ENCODE data around the gene HPCAL4.

HPCAL4 gene

DNA sequence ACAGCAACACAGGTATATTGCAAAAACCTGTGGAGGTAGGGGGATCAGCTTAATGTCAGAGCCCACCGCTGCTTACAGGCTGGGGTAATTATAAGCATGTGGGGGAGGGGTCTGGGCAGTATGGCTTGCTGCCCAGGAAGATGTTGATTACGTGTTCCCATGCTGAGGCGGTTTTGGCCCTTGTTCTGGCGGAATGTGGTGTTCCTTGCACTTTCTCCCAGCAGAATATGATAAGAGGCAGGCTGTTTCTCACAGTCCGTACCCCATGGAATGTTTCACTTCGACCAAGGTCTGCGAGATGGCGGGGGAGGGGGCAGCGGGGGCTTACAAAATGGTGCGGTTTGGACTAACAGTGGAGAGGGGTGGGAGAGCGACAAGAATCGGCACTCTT, 9.8 kb upstream of the HPCAL4 start:
- no peak for DNase-seq (ENCODE audit: low spot score)

DNA sequence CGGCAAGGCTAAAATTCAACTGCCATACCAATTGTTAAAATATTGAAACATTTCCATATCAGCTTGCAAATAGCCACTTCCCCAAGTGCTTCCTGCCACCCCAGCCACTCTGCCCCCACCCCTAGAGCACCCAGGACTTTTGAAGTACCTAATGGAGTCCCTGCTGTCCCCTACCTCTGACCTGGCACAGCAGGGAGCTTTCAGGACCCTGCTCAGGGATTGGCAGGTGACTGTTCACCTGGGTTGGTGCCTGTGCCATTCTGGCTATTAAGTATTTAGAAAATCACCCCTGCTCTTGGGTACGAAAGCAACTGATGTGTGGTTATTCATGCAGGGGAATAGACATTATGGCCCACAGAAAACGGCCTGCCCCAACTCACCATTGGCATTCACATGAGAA, 9.1 kb upstream of the HPCAL4 start:
- DNase-seq (ENCODE audit: low spot score) = no peak

DNA sequence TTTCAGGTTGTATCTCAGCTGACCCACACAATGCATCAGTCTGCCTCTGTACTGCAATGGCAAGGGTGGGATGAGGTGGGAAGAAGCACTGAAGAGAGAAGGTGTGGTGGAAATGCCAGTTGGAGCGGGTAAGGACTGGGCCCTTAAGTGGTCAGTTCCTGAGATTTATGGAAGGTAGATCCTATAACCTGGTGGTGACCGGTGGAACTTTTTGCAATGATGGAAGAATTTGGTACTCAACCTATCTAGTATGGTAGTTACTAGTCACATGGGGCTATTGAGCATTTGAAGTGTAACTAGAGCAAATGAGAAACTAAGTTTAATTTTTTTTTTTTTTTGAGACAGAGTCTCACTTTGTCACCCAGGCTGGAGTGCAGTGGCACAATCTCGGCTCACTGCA, 8.2 kb upstream of the HPCAL4 start:
- DNase-seq (ENCODE audit: low spot score) = no peak

DNA sequence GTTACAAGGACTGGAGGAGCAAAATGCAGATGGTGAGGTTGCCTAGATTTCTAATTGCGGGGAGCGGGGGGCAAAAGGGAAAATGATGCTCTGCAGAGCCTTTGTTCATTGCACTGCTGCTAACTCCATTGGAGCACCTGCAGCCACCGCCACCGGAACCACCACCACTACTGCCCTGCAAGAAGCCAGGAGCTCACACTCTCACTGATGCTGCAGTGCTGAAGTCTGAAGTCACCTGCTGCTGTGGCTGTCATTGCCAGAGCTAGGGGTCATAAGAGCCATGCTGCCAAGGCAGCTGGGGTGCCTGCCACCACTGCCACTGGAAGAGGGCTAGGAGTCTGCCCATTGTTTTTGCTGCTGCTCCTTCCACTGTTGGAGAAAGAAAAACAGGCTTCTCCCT, 7.3 kb upstream of the HPCAL4 start:
- DNase-seq (ENCODE audit: low spot score) = no peak

DNA sequence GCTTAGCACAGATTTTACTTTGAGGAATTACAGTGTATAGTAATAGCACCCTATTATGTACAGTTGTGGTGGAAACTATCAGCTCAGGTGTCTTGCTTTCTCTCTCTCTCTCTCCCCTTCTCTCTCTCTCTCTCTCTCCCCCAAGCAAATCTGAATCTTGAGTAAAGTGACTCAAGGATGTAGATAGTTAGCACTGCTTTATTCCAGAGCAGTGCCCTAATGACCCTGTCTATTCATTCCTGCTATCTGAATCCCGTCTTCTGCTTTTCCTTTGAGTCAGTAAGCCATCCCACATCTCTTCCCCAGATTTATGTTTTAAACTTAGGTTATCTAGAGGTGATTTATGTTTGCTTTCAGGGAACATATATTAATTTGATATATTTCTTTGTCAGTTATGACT, 5.2 kb upstream of the HPCAL4 start:
- no peak for DNase-seq (ENCODE audit: low spot score)

DNA sequence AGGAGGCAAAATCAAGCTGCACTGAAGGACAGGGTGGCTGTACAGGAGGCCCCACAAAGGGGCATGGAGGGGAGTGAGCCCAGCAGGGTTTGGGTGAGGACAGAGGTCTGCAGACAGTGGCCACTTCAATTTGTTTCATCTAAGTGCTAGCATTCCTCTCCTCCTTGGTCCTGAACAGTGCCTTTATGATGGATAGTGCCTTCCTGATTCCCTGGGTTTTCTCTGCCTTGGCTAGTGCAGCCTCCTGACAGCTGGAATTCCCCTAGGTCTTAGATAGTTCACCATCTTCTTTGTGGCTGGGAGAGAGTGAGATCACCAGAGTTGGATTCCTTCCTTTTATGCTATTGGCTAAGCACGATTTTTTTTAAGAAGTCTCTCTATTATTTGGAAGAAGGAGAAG, 3.8 kb upstream of the HPCAL4 start:
- DNase-seq (ENCODE audit: low spot score) = no peak

DNA sequence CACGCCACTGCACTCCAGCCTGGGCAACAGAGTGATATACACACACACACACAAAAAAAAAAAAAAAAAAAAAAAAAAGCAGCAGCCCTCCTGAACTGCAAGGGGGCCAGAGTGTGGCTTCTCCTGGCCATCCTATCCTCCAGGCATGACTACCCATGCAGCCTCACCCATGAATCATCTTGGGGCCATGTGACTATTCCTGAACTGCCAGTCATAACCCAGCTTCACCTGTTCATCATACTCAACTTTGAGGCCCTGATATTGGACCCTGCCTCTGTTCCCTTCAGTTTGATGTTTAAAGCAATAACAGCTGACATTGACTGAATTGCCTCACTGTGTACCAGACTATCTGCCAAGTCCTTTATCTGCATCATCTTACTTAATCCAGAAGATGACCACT, 2.8 kb upstream of the HPCAL4 start:
- DNase-seq (ENCODE audit: low spot score) = peak; percentile 57

DNA sequence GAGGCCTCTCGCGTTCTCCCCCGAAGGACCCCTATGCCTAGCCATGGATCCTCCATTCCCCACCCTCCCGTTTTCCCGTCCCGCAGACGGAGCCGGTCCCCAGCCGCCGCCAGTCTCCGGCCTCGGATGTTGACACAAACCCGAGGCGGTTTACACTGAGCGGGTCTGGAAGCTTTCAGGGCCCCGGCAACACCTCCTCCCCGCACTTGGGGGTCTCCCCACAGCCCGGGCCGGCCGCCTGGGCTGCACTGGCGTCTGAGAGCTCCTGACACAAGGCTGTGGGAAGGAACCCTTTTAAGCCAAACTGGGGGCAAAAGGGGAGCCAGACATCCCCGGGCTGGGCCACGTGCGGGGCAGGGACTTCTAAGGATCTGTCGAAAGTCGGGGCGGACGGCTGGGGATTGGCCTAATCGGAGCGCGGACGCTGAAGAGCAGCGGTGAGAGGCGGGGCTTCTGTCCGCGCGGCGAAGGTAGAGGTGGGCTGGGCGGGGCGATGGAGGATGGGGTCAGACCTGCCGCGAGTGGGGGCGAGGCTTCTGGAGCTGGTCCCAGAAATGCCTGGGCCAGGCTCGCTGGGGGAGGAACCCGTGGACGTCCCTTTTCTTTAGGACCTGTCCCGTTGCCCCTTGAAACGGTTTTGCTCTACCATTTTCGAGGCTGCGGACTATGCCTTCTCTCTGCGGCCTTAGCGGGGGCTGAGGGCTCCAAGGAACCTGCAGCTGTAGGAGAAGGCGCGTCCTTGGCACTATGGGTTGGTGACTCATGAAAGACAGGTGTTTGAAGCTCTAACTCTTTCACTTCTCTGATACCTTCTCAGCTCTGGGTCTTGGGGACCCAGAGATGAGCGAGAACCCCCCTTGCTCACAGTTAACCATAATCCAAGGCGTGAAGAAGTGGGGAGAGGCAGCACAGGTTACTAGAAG, 1.2 kb upstream of the HPCAL4 start:
- no peak for DNase-seq (ENCODE audit: low spot score)

DNA sequence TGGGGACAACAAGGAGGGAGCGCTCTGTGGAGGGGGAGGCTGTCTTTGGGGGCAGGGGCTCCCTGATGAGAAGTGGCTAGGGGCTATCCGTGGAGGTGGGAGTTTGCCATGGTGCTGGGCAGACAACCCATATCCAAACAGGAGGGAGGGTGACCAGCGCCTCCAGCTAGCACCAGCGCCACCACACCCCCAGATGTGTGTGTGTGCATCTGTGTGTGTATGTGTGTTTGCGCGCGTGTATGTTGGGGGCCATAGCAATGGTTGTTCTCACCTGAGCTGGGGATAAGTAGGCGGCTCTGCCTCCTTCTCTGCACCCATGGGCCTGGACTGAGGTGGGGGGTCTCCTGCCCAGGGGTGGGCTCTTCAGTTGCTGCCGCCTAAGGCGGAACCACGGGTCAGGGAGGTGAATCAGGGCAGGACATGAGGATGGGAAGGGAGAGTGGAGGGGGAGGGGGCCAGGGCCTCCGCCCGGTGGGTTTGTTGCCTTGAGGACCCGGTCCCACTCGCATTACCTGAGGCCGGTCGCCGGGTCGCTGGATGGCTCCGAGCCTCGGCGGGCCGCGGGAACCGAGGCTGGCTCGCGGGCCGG, 345 bp downstream of the HPCAL4 start:
- no peak for DNase-seq (ENCODE audit: low spot score)

DNA sequence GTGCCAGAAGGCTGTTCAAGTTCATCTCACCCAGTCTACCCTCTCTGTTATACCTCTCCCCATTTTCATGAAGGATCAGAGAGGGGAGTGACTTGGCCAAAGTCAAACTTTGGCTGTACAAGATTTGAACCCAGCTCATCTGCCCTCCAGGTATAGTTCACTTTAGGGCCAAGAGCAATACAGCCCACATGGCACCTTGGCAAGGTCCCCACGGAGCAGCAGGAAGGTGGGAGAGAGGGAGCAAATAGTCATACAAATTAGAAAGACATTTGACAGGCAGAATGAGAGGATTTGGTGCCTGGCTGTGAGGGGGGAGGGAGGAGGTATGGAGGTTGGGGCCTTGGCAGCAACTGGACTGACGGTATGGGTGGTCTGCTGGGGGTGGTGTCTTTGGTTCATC, 1.0 kb downstream of the HPCAL4 start:
- DNase-seq (ENCODE audit: low spot score) = no peak

DNA sequence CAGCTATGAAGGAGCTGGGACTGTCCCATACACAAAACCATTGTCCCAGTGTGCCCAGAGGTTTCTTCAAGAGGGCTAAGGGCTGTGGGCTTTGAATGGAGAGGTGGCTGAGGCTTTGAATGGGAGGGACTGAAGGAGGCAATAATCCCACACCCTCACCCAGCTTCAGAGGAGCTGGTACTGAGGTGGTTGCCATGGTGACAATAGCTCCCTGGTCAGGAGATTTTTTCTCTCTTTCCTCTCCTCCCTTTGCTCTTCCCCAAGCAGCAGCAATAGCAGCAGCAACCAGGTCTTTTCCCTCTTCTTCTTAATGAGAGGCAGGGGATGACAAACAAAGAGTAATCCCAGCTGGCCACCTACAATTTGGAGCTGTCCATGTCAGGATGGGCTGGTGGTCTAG, 1.6 kb downstream of the HPCAL4 start:
- DNase-seq (ENCODE audit: low spot score) = no peak

DNA sequence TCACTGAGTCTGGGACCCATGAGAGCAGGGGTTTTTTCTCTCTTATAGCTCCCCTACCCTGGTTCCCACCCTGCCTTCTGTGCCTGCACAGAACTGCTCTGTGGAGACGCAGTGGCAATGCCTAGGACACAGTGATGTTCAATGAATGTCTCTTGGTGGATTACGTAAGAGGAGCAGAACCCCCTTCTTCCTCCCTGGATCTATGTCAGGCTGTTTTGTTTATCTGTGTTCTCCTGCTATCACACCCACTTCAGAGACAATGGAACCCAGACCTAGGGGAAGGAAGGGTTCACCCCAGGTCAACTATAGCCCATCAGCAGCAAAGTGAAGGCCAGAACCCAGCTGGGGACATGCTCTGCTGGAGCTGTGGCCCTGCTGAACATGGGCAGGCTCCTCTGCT, 2.0 kb downstream of the HPCAL4 start:
- no peak for DNase-seq (ENCODE audit: low spot score)

DNA sequence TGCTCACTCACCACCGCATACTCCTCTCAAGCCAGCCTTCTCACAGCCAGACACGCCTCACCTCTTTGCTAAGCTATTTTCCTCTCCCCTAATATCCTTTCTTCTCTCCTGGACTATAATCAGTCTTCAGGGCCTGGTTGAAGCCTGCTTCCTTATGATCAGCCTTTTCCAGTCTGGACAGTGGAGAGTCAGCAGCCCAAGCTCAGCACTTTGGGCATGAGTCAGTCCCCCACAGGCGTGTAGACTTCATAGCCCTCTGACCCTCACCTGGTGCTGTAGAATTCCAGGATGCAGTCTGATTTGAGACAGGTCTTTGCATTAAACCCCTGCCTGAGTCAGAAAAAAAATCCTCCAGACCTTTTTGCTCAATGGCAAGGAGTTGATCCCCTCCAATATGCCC, 2.5 kb downstream of the HPCAL4 start:
- DNase-seq (ENCODE audit: low spot score) = no peak

DNA sequence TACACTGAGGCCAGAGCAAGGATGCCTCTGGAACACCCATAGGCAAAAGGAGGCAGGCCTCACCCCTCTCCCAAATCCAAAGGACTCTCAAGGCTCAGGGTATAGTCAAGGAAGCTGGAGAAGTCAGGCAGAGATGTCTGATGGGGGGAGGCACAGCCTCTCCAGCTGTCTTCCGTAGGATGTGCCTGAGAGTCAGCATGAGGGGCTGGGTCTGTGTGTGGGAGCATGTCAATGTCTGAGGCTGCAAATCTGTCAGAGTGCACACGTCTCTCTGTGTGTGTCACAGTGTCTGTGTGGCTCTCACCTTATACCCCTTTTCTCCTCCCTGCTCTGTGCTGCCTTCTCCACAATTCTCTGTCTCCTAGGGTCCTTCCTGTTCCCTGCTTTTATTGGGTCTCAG, 4.0 kb downstream of the HPCAL4 start:
- DNase-seq (ENCODE audit: low spot score) = no peak

DNA sequence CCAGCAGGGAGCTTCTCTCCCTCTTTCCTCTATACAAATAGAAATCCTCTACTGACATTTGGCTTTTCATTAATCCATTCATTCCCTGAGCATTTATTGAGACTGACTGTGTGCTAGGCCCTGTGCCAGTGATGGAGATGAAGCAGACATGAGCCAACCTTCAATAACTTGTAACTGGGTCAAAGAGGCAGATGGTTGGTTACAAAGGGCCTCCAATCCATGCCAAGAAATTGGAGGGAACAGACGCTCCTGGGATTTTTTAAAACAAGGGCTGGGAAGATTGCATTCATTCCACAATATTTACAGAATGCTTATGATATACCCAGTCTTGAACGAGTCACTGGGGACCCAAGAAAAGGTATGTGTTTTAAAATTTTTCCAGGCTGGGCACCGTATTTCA, 6.2 kb downstream of the HPCAL4 start:
- DNase-seq (ENCODE audit: low spot score) = no peak

DNA sequence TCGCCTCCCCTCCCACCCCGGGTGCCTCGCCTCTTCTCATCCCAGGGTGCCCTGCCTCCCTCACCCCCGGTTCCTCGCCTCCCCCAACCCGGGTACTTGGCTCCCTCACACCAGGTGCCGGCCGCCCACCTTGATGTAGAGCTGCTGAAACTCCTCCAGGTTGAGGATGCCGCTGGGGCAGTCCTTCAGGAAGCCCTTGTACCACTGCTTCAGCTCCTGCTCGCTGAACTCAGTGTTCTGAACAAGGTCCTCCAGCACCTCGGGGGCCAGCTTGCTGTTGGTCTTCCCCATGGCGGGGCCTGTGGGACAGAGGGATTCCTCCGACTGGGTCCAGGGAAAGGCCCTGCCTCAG, 6.9 kb downstream of the HPCAL4 start:
- no peak for DNase-seq (ENCODE audit: low spot score)

DNA sequence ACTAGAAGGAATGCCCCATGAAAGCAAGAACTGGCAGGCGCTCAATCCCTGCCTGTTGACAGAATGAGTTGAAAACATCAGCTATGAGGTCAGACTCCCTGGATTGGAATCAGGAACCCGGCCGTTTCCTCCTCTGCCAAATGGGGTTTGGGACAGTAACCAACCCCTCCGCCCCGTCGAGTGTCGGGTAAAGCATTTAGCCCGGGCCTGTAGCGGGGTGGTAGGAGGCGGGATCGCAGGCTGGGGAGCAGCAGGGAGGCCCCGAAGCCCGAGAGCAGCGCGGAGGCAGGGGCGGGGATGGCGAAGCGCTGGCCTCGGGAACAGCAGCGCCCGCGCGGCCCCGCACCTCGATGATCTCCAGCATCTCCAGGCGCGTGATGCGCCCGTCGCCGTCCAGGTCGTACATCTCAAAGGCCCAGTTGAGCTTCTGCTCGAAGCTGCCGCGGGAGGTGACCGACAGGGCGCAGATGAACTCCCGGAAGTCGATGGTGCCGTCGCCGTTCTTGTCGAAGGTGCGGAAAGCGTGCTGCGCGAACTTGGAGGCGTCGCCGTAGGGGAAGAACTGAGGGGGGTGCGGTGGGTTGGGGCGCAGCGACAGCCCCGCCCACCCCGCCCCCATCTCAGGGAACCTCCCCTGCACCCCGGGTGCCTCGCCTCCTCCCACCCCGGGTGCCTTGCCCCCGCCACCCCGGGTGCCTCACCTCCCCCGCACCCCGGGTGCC, 7.5 kb downstream of the HPCAL4 start:
- no peak for DNase-seq (ENCODE audit: low spot score)

DNA sequence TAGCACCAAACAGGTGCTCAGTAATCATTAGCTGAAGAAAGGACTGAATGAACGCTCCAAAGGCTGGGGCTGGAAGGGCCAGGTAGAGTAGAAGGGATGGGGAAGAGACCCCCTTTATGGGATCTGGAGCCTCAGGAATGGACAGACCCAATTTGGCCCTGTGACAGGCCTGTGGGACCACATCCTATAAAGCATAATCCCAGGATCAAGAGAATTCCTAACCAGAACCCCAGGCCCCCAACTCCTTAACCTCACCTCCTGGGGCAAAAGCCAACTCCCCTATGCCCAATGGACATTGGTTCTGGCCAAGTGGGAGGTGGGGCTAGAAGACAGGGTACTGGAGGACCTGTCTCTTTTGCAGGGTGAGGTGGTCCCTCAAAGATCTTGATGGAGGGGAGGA, 9.2 kb downstream of the HPCAL4 start:
- no peak for DNase-seq (ENCODE audit: low spot score)

DNA sequence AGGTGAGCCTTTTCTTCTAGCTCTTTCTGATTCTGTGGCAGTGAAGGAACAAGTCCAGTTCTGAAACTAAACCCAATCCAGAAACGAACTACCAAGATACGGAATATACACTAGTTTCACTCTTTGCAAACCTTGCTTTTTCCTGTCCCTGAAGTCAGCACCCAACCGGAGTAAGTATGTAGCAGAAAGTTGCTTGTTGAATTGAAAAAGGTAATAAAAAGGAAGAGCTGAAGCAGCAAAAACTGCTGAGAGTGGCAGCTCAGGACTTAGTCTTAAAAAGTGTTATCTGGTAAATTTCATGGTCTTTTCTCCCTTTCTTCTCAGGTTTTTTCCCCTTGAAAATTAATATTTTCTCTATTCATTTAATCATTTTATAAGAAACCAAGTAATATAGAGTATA, 9.9 kb downstream of the HPCAL4 start:
- no peak for DNase-seq (ENCODE audit: low spot score)

DNA sequence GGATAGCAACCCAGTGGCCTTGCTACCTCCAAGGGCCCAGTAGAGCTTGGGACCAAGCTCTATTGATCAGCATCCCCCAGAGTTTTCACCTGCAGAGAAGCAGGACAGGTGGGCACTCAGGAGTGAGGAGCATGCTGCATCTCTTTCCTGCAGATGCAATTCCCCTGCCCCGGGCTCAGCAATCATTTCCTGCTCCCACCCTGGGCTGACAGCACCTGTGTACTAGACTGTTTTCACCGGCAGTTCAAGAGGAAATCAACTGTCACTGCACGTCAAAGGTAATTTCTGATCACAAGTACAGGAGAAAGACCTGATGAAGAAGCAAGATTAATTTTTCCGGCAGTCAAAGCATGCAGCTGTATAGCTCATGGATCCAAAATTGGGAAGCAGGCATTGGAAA, 10.5 kb downstream of the HPCAL4 start:
- DNase-seq (ENCODE audit: low spot score) = no peak

DNA sequence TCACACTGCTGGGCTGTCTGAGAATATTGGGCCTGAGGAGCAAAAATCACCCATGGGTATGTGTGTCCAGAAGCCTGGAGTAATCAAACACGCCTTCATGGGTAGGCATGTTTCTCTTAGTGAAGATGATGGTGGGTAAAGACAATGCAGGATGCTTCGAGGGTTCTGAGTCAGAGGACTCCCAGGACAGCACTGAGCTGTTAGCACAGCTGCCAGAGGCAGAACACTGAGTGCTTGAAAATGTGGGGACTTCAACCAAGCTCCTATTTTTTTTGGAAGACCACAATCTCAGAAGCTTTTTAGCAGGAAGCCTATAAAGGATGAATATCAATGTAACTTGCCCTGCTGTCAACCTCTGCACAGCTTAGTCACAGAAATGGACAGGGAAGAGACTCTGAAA, 11.4 kb downstream of the HPCAL4 start:
- DNase-seq (ENCODE audit: low spot score) = no peak

DNA sequence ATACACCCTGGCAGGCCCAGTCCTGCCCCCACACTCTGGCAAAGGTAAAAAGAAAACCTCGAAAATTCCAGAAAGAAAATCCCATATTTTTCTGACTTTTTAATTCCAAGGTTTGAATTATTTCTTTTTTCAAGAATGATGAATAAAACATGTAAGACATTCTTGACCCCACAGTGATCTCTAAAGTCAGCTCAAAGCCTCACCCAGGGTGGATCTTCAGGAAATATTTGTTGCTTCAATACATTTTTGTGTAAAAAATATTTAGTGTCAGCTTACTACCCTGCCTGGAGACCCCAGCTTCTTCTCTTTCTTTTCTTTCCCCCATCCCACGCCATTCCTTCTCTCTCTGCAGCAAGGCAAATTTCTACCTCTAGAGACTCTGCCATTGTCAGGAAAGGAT, 12.3 kb downstream of the HPCAL4 start:
- no peak for DNase-seq (ENCODE audit: low spot score)

DNA sequence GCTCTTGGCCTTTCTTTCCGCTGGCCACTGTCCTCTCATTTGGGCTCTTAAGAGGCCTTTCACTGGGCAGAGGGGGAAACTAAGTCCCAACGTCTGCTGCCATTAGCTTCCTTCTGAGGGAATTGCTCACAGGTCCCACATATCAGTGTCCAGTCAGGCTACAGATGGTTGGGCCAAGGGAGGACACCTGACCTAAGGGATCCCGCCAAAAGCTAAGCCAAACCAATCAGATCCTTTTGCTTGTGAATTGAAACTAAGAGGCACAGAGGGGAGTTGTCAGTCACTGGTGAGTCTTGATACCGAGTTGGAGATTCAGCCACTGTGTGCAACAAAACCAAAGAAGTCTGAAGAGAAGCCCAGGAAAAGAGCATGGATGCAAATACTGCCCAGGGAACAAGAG, 13.6 kb downstream of the HPCAL4 start:
- DNase-seq (ENCODE audit: low spot score) = no peak

Measured in RKO (cell line).